Panc1 (cell line): ENCODE results near the gene CXorf58. TPM values are rescaled to one million over a fixed set of nuclear protein-coding genes. Genes with fewer than 3 reads are reported as not detected.

Experiments used
- ATAC-seq: fragments of 200-7000 bp; cut with Tn5 transposase; 2 replicates; pipeline ENCODE4 v1.9.1; 2020; ENCODE audit warnings: mild to moderate bottlenecking, moderate library complexity
- BruUV-seq: library from RNA; stranded (reverse); fragments of 400-500 nt; replicated peaks from 2 replicates; lab custom pipeline; 2021; lab: Mats Ljungman, UMichigan
- CTCF ChIA-PET: fragments of 300-600 bp; sonication (Branson Sonifier 250); formaldehyde crosslinking; loops from one replicate; lab custom pipeline; 2022; ENCODE audit warnings: antibody characterized with exemption; lab: Charles Lee
- POLR2A ChIA-PET: fragments of 300-600 bp; sonication (Branson Sonifier 250); formaldehyde crosslinking; loops from one replicate; lab custom pipeline; 2022; ENCODE audit warnings: antibody characterized with exemption; lab: Charles Lee
- DNase-seq: peaks from one replicate; pipeline ENCODE4 v3.0.0-alpha.2; 2010; ENCODE audit warnings: low read depth, low spot score
- H3K27ac ChIP-seq: 2 replicates; pipeline ENCODE4 v1.5.1; 2011; ENCODE audit warnings: mild to moderate bottlenecking, low read length, inconsistent platforms
- H3K27me3 ChIP-seq: fragments of 200-500 bp; sonication (Bioruptor generic); 2 replicates; pipeline ENCODE4 v1.6.0; 2014; ENCODE audit warnings: low read length, inconsistent platforms; ENCODE audit not compliant: control insufficient read depth, insufficient read depth
- H3K36me3 ChIP-seq: fragments of 200-500 bp; sonication (Bioruptor generic); 2 replicates; pipeline ENCODE4 v1.5.1; 2014; ENCODE audit warnings: inconsistent platforms, mild to moderate bottlenecking, low read length, moderate library complexity; ENCODE audit not compliant: control insufficient read depth, insufficient read depth
- H3K4me1 ChIP-seq: 2 replicates; pipeline ENCODE4 v1.5.1; 2011; ENCODE audit warnings: inconsistent platforms, mild to moderate bottlenecking, low read length, moderate library complexity; ENCODE audit not compliant: control insufficient read depth, insufficient read depth
- H3K4me3 ChIP-seq, 2 experiments: 2 replicates each; pipeline ENCODE4 v1.5.1; 2011 to 2012; ENCODE audit warnings: low read depth in 2 of 2, low read length in 2 of 2, mild to moderate bottlenecking in 2 of 2, inconsistent platforms in 1 of 2, moderate library complexity in 1 of 2
- H3K9me3 ChIP-seq: fragments of 200-500 bp; sonication (Bioruptor generic); 2 replicates; pipeline ENCODE4 v1.5.1; 2014; ENCODE audit warnings: low read depth, mild to moderate bottlenecking, inconsistent platforms, low read length, moderate library complexity; ENCODE audit not compliant: control insufficient read depth, insufficient read depth
- CTCF ChIP-seq: fragments of 450-650 bp; IDR thresholded peaks from 2 replicates; pipeline ENCODE4 v1.5.1; 2017; ENCODE audit warnings: mild to moderate bottlenecking
- POLR2AphosphoS5 ChIP-seq: IDR thresholded peaks from 2 replicates; pipeline ENCODE4 v1.6.1; 2012; ENCODE audit warnings: mild to moderate bottlenecking, low read depth, low read length, moderate library complexity
- REST ChIP-seq, 2 experiments: IDR thresholded peaks; 2 replicates each; pipeline ENCODE4 v1.6.1; 2011 to 2012; ENCODE audit warnings: low read depth in 2 of 2, control low read depth in 1 of 2, low read length in 1 of 2, mild to moderate bottlenecking in 1 of 2, moderate library complexity in 1 of 2; ENCODE audit not compliant: insufficient read depth in 1 of 2
- TCF7L2 ChIP-seq: IDR thresholded peaks from 2 replicates; pipeline ENCODE4 v1.6.1; 2011; ENCODE audit warnings: mild to moderate bottlenecking, low read depth, low read length, inconsistent platforms
- in situ Hi-C: cut with HindIII; loops from 2 replicates; pipeline ENCODE4 v1.10.0; 2016; ENCODE audit warnings: low sequenced_read_pairs, low pct_unique_long_range_greater_than_20kb
- intact Hi-C: fragments of 100-400 bp; cut with micrococcal nuclease; formaldehyde crosslinking; loops from one replicate; pipeline ENCODE4 v1.10.0; 2022; ENCODE audit not compliant: unreplicated experiment
- total RNA-seq: library from RNA; stranded (reverse); gene quantifications from one replicate; pipeline ENCODE4 v1.2.1, GENCODE V29; 2021; ENCODE audit not compliant: unreplicated experiment

The CXorf58 gene
- total RNA-seq, 1 experiment from 2014 or later = 0.41 TPM

- in situ Hi-C loops = no loop called here
- no TSS peak for BruUV-seq
- ChIA-PET CTCF (interaction anchor here (0.6 kb wide), 1 partner anchor 82 kb away, joined by 4 read pairs; no protein-coding TSS in a partner anchor), POLR2A (no interaction called here)
- no peak for TF ChIP-seq POLR2AphosphoS5
- no peak for TF ChIP-seq TCF7L2
- TF ChIP-seq CTCF = no peak
- TF ChIP-seq REST (IDR thresholded peaks at IDR 0.05; ENCODE audit: insufficient read depth in 1 of 2, low read depth in 2 of 2, low read length in 1 of 2) = no peak
- no peak for ATAC-seq
- H3K27ac ChIP-seq = no peak overlapping the region
- no peaks in the 10 kb centered on the region for H3K27me3 ChIP-seq
- H3K4me3 ChIP-seq = no peak overlapping the region
- no peaks in the 10 kb centered on the region; the same call in 1 of the 2 replicates for H3K36me3 ChIP-seq
- no peak for DNase-seq
- intact Hi-C loops = no loop called here
- no peaks in the 10 kb centered on the region for H3K4me1 ChIP-seq
- H3K9me3 ChIP-seq = no peaks in the 10 kb centered on the region
Measured at GRCh38 chrX:23871905-23872546, 35.8 kb upstream of the CXorf58 start.

- H3K27ac ChIP-seq = peak overlapping the region; percentile 23; the same call in 1 of the 2 replicates
- no peak overlapping the region for H3K4me3 ChIP-seq
- peaks cover 10% of the 10 kb centered on the region for H3K4me1 ChIP-seq
- no peak for TF ChIP-seq POLR2AphosphoS5
- TF ChIP-seq CTCF = no peak
- no peaks in the 10 kb centered on the region for H3K9me3 ChIP-seq
- no TSS peak for BruUV-seq
- in situ Hi-C loops = no loop called here
- no peak for DNase-seq
- no peak for ATAC-seq
- ChIA-PET POLR2A (interaction anchor here (0.7 kb wide), 1 partner anchor 10 kb away, joined by 4 read pairs; no protein-coding TSS in a partner anchor), CTCF (no interaction called here)
- intact Hi-C loops = no loop called here
- no peaks in the 10 kb centered on the region for H3K36me3 ChIP-seq
- H3K27me3 ChIP-seq = no peaks in the 10 kb centered on the region
Measured at GRCh38 chrX:23879380-23880090, 28.3 kb upstream of the CXorf58 start.
